ENCODE results near the gene NOTCH1. TPM values are rescaled to one million over a fixed set of nuclear protein-coding genes. Genes with fewer than 3 reads are reported as not detected.
A peak's percentile ranks its signal among the peaks of the same experiment; 100 is the strongest.

Gene NOTCH1
- total RNA-seq, 1 donor = 10.5 TPM

DNA sequence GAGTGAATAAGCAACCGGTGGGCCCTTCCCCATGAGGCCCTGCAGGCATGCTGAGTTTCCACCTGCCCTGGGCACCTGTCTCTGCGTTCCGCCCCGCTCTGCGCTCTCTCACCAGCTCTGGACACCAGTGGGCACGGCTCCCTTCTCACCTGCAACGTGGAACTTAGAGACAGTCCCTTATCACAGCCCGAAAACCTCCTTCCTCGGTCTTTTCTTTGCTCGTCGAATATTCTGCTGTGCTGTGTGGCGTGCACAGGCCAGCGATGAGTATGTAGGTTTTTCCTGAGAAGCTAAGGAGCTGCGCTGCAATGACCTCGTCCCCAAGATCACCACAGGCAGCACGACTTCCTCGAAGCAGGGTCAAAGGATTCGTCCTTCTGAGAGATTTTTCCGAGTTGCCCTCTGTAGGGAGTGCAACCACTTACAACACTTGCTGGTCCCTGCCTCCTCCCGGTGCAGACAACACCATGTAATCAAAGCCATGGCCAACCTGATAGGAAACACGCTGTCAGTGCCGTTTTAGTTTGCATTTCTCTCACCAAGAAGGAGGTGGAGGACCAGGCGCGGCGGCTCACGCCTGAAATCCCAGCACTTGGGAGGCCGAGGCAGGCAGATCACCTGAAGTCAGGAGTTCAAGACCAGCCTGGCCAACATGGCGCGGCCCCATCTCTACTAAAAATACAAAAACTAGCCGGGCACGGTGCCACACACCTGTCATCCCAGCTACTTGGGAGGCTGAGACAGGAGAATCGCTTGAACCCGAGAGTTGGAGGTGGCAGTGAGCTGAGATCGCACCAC lies 27.2 kb upstream of the NOTCH1 start:
- Histone ChIP-seq H3K9me3 (ENCODE audit: low read depth, low read length) (no peaks in the 10 kb centered on the region), H4K20me1 (ENCODE audit: insufficient read depth, low read length) (no peaks in the 10 kb centered on the region), H3K36me3 (ENCODE audit: insufficient read depth, low read length) (no peaks in the 10 kb centered on the region), H2AFZ (ENCODE audit: low read length) (no peak overlapping the region), H3K4me2 (ENCODE audit: insufficient read depth, low read length) (no peak overlapping the region), H3K27ac (ENCODE audit: low read depth, low read length) (no peak overlapping the region), H3K4me1 (ENCODE audit: insufficient read depth, low read length) (peaks cover 21% of the 10 kb centered on the region), H3K79me2 (ENCODE audit: insufficient read depth, low read length) (no peaks in the 10 kb centered on the region), H3K4me3 (ENCODE audit: insufficient read depth, low read length) (no peak overlapping the region), H3K27me3 (ENCODE audit: insufficient read depth, low read length) (no peaks in the 10 kb centered on the region)
- TF ChIP-seq, protein P1, sequence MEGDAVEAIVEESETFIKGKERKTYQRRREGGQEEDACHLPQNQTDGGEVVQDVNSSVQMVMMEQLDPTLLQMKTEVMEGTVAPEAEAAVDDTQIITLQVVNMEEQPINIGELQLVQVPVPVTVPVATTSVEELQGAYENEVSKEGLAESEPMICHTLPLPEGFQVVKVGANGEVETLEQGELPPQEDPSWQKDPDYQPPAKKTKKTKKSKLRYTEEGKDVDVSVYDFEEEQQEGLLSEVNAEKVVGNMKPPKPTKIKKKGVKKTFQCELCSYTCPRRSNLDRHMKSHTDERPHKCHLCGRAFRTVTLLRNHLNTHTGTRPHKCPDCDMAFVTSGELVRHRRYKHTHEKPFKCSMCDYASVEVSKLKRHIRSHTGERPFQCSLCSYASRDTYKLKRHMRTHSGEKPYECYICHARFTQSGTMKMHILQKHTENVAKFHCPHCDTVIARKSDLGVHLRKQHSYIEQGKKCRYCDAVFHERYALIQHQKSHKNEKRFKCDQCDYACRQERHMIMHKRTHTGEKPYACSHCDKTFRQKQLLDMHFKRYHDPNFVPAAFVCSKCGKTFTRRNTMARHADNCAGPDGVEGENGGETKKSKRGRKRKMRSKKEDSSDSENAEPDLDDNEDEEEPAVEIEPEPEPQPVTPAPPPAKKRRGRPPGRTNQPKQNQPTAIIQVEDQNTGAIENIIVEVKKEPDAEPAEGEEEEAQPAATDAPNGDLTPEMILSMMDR (IDR thresholded peaks at IDR 0.05; ENCODE audit: extremely low read depth, low read depth, low read length) = no peak
- no peak for DNase-seq (ENCODE audit: insufficient read length, low spot score, missing footprints)

DNA sequence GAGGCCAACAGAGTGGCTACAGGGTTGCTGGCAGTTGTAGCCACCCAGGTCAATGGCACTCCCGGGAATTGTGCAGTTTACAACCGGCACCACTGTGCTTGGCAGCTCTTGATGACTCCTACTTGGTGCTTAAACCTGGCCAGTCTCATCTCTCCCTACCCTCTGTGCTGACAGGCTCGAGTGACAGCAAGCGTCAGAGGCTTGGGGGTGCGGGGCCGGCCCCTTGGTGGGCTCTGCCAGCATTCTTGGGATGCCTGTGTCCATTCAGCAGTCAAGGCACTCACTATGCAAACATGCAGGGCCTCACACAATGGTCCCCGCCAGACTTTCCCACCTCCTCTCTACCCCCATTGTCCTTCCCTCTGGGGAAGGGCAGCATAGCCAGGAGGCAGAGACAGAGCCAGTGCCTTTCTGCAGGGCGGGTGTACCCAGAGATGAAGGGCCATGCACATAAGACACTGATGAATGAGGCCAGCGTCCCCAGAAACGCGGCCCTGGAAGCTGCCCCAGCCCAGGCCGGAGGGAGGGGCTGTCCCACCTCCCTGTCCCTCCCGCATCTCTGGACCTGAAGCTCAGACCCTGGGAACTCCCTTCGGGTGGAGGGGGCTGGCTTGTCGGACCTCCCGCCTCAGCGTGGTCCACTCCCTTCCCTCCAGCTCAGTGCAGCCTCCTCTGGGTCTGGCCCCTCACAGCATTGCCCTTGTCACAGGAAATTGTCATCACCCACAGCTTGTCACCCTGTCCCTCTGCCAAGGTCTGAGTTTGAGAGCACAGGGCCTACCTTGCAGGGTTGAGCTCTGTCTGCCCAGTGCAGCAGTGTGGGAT lies 26.4 kb upstream of the NOTCH1 start:
- Histone ChIP-seq H3K4me3 (ENCODE audit: insufficient read depth, low read length) (no peak overlapping the region), H3K79me2 (ENCODE audit: insufficient read depth, low read length) (no peaks in the 10 kb centered on the region), H3K27ac (ENCODE audit: low read depth, low read length) (no peak overlapping the region), H3K27me3 (ENCODE audit: insufficient read depth, low read length) (no peaks in the 10 kb centered on the region), H4K20me1 (ENCODE audit: insufficient read depth, low read length) (no peaks in the 10 kb centered on the region), H3K36me3 (ENCODE audit: insufficient read depth, low read length) (no peaks in the 10 kb centered on the region), H3K9me3 (ENCODE audit: low read depth, low read length) (no peaks in the 10 kb centered on the region), H2AFZ (ENCODE audit: low read length) (no peak overlapping the region), H3K4me1 (ENCODE audit: insufficient read depth, low read length) (peaks cover 27% of the 10 kb centered on the region), H3K4me2 (ENCODE audit: insufficient read depth, low read length) (no peak overlapping the region)
- DNase-seq (ENCODE audit: insufficient read length, low spot score, missing footprints) = peak; percentile 96
- TF ChIP-seq, protein P1 (IDR thresholded peaks at IDR 0.05; ENCODE audit: extremely low read depth, low read depth, low read length) = no peak

DNA sequence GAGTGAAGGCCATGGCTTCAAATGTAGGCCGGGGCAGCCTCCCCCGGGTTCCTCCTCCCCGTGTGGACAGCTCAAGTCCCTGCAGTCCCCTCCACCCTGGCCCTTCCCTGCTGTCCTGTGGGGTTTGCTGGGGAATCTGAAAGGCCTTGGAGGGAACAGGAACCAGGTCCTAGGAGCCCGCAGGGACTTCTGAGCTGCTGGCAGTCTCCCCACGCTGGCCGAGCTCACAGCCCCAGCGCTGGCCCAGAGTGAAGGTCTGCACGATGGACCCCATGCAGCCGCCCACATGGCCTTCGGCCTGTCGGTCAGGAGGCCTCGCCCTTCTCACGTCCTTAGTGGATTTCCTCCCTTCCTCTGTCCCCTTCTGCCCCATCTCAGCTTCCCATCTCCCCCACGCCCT lies 25.7 kb upstream of the NOTCH1 start:
- Histone ChIP-seq H3K27me3 (ENCODE audit: insufficient read depth, low read length) (no peaks in the 10 kb centered on the region), H3K4me2 (ENCODE audit: insufficient read depth, low read length) (no peak overlapping the region), H3K4me3 (ENCODE audit: insufficient read depth, low read length) (no peak overlapping the region), H3K27ac (ENCODE audit: low read depth, low read length) (no peak overlapping the region), H3K79me2 (ENCODE audit: insufficient read depth, low read length) (no peaks in the 10 kb centered on the region), H3K4me1 (ENCODE audit: insufficient read depth, low read length) (peaks cover 26% of the 10 kb centered on the region), H3K9me3 (ENCODE audit: low read depth, low read length) (no peaks in the 10 kb centered on the region), H4K20me1 (ENCODE audit: insufficient read depth, low read length) (no peaks in the 10 kb centered on the region), H3K36me3 (ENCODE audit: insufficient read depth, low read length) (no peaks in the 10 kb centered on the region), H2AFZ (ENCODE audit: low read length) (no peak overlapping the region)
- no peak for DNase-seq (ENCODE audit: insufficient read length, low spot score, missing footprints)
- TF ChIP-seq, protein P1 (IDR thresholded peaks at IDR 0.05; ENCODE audit: extremely low read depth, low read depth, low read length) = no peak

DNA sequence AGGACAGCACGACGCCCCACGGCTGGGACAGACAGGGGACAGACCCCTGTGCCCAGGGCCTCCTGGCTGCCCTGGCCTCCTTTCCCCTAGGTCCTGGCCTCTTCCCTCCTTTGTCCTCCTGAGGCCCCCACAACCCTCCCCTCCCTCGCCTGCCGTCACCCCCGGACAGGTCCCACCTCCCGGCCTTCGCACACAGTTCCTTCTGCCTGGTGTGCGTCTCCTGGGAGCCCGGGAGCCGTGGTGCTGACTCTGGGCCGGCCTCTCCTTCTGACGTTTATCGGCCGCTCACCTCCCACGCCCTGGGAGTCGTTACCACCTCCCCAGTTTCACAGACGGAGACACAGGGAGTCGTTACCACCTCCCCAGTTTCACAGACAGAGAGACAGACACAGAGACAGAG lies 25.1 kb upstream of the NOTCH1 start:
- TF ChIP-seq, protein P1 (IDR thresholded peaks at IDR 0.05; ENCODE audit: extremely low read depth, low read depth, low read length) = no peak
- H3K79me2 ChIP-seq (ENCODE audit: insufficient read depth, low read length) = no peaks in the 10 kb centered on the region
- no peak for DNase-seq (ENCODE audit: insufficient read length, low spot score, missing footprints)
- H3K9me3 ChIP-seq (ENCODE audit: low read depth, low read length) = no peaks in the 10 kb centered on the region
- no peak overlapping the region for H2AFZ ChIP-seq (ENCODE audit: low read length)
- no peak overlapping the region for H3K4me2 ChIP-seq (ENCODE audit: insufficient read depth, low read length)
- no peak overlapping the region for H3K27ac ChIP-seq (ENCODE audit: low read depth, low read length)
- H3K36me3 ChIP-seq (ENCODE audit: insufficient read depth, low read length) = no peaks in the 10 kb centered on the region
- H3K4me3 ChIP-seq (ENCODE audit: insufficient read depth, low read length) = no peak overlapping the region
- H4K20me1 ChIP-seq (ENCODE audit: insufficient read depth, low read length) = no peaks in the 10 kb centered on the region
- no peaks in the 10 kb centered on the region for H3K27me3 ChIP-seq (ENCODE audit: insufficient read depth, low read length)
- H3K4me1 ChIP-seq (ENCODE audit: insufficient read depth, low read length) = peaks cover 21% of the 10 kb centered on the region

Data from osteoblast (primary cell).